Dermis microvascular lymphatic vessel endothelial cell (primary cell): ENCODE data around the gene WNT3A. TPM values are rescaled to one million over a fixed set of nuclear protein-coding genes. Genes with fewer than 3 reads are reported as not detected.

Experiments used
- DNase-seq, 2 donors: peaks; one replicate each; pipeline versions ENCODE4 v3.0.0 to v3.0.0-alpha.2; 2010; ENCODE audit warnings: low read depth in 2 of 2
- total RNA-seq: library from RNA; depleted of rRNA; stranded (reverse); fragments of >200 nt; gene quantifications from 2 replicates; pipeline ENCODE4 v1.2.1, GENCODE V29; 2014

The WNT3A gene
- total RNA-seq, 1 donor from 2014 or later: not detected

DNA sequence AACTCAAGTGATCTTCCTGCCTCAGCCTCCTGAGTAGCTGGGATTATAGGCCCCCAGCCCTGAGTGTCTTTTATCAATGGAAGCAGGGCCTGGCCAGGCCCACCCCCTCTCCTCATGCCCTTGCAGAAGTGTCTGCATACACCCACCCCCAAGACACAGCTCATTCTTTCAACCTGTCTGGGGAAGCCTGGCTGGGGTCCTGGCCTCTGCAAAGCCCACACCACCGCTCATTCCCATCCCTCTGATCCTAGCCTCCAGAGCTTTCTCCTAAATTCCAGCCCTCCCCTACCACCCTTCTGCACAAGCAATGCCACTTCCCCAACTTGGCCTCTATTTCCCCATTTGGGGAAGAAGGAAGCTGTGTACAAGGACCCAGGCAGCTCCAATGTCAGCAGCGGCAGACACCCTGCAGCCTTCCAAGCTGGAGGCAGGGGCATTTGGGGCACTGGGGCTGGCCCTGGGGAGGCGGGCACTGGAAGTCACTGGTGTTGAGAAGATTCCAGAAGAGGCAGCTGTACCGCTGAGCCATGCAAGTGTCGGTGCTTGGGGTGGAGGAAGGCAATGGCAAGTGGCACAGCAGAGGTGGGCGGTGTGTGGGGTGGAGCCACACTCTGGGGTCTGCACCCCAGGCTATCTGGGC lies 42.0 kb downstream of the WNT3A start:
- DNase-seq: no peak

DNA sequence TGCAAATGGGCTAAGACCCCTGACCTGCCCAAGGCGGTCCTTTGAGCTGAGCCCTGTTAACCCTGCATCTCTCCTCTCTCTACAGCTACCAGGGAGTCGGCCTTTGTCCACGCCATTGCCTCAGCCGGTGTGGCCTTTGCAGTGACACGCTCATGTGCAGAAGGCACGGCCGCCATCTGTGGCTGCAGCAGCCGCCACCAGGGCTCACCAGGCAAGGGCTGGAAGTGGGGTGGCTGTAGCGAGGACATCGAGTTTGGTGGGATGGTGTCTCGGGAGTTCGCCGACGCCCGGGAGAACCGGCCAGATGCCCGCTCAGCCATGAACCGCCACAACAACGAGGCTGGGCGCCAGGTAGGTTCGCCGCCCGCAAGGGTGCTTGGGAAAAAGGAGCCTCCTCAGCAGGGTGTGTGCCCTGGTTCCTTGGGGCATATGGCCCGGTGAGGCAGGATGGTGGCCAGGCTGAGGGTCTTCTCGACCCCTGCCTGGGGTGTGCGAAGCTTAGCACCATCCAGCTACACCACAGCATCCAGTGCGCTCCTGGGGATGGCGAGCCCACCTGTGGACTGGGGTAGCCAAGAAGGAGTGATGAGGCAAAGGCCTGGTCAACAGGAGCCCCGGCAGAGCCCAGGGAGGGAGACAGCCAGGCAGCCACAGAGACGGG lies 43.9 kb downstream of the WNT3A start:
- no peak for DNase-seq

DNA sequence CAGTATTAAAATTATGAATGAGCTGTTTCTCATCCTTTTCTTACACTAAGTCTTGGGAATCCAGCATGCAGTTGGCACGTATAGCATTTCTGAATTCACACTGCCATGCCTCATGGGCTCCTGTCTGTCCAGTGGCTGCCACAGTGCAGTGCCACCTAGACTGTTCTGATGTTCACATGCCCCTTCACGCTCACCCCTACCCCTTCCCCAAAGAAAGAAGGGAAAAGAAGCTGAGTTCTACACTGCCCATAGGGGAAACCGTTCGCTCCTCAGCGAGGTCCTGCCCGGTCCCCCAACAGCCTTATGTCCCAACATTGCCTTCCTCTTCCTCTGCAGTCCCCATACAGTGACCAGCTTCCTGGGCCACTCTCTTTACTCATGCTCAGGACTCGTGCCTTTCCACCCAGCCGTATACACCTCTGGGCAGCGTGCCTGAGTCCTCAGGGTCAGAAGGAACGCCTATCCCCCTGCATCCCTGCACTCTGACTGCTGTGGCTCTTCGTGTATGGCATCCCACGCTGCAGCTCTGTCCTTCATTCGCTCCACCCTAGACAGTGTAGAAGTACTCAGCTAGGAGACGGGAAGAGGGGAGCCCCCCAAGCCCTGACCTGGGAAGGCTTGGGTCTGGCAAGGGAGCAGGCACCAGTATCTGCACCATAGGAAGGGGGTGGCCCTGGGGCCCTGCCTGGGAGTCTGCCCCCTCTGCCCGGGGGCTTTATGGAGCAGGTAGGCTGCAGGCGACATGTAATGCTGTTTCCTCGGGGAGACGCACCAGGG lies 51.6 kb downstream of the WNT3A start:
- DNase-seq: no peak

DNA sequence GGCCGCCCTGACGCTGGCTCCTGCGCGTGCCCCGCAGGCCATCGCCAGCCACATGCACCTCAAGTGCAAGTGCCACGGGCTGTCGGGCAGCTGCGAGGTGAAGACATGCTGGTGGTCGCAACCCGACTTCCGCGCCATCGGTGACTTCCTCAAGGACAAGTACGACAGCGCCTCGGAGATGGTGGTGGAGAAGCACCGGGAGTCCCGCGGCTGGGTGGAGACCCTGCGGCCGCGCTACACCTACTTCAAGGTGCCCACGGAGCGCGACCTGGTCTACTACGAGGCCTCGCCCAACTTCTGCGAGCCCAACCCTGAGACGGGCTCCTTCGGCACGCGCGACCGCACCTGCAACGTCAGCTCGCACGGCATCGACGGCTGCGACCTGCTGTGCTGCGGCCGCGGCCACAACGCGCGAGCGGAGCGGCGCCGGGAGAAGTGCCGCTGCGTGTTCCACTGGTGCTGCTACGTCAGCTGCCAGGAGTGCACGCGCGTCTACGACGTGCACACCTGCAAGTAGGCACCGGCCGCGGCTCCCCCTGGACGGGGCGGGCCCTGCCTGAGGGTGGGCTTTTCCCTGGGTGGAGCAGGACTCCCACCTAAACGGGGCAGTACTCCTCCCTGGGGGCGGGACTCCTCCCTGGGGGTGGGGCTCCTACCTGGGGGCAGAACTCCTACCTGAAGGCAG lies 52.3 kb downstream of the WNT3A start:
- no peak for DNase-seq

DNA sequence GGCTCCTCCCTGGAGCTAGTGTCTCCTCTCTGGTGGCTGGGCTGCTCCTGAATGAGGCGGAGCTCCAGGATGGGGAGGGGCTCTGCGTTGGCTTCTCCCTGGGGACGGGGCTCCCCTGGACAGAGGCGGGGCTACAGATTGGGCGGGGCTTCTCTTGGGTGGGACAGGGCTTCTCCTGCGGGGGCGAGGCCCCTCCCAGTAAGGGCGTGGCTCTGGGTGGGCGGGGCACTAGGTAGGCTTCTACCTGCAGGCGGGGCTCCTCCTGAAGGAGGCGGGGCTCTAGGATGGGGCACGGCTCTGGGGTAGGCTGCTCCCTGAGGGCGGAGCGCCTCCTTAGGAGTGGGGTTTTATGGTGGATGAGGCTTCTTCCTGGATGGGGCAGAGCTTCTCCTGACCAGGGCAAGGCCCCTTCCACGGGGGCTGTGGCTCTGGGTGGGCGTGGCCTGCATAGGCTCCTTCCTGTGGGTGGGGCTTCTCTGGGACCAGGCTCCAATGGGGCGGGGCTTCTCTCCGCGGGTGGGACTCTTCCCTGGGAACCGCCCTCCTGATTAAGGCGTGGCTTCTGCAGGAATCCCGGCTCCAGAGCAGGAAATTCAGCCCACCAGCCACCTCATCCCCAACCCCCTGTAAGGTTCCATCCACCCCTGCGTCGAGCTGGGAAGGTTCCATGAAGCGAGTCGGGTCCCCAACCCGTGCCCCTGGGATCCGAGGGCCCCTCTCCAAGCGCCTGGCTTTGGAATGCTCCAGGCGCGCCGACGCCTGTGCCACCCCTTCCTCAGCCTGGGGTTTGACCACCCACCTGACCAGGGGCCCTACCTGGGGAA lies 53.0 kb downstream of the WNT3A start:
- DNase-seq: peak in 1 of 2 donors; percentile 36

DNA sequence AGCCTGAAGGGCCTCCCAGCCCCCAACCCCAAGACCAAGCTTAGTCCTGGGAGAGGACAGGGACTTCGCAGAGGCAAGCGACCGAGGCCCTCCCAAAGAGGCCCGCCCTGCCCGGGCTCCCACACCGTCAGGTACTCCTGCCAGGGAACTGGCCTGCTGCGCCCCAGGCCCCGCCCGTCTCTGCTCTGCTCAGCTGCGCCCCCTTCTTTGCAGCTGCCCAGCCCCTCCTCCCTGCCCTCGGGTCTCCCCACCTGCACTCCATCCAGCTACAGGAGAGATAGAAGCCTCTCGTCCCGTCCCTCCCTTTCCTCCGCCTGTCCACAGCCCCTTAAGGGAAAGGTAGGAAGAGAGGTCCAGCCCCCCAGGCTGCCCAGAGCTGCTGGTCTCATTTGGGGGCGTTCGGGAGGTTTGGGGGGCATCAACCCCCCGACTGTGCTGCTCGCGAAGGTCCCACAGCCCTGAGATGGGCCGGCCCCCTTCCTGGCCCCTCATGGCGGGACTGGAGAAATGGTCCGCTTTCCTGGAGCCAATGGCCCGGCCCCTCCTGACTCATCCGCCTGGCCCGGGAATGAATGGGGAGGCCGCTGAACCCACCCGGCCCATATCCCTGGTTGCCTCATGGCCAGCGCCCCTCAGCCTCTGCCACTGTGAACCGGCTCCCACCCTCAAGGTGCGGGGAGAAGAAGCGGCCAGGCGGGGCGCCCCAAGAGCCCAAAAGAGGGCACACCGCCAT lies 53.8 kb downstream of the WNT3A start:
- peak in 1 of 2 donors; percentile 25 for DNase-seq

DNA sequence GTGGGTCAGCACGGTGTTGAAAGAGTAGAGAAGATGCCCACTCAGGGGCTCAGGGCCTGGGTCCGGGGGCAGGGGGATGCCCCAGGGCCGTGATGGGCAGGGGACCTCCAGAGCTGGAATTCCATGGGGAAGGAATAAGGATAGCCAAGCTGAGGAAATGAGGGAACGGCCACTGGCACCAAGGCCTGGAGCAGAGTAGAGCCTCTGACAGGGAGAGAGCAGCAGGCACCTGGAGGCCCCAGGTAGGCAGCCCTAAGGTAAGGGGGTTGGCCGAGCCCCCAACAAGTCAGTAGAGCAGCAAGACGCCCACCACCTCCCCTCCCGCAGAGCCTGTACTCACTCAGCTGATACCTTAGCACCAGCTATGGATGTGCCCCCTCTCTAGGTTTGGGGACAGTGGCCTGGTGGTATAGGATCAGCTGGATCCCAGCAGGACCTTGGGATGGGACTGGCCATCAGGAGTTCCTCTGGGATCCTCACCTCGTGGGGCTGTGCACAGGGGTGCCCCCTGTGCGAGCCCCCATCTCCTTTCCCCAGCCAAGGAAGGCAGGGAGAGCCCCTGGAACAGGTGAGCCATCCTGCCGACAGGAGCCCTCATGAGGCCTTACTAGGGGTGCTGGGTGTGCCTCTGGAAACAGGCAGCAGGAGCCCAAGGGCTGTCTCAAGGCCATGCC lies 54.8 kb downstream of the WNT3A start:
- no peak for DNase-seq

DNA sequence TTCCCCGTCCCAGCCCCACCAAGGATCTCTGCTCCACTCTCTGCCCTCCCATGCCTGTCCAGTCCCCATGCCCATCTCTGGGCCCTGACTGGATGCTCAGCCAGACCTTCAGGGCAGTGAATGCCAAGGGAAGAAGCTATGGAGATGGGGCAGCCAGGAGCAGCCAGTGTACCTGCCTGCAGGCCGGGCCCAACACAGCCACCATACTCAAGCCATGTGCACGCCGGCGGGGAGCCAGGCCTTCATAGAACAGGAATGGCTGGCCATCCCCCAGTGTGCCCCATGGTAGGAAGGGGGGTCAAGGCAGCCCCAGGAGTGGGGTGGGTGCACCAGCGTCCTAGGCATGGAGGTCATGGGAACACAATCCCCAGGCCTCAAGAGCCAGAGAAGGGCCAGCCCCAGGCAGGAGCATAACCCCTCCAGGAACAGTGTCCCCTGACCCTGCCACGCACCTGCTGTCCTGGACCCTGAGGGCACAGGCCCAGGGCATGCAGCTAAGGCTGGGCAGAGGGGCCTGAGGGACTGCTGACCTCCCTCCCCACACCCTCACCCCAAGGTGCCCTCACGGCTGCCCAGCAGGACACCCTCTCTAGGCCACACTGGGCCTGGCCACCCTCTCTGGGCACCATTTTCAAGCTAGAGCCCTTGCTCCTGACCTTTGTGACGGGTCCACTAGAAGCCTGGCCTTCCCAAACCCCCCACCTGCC lies 55.4 kb downstream of the WNT3A start:
- no peak for DNase-seq

DNA sequence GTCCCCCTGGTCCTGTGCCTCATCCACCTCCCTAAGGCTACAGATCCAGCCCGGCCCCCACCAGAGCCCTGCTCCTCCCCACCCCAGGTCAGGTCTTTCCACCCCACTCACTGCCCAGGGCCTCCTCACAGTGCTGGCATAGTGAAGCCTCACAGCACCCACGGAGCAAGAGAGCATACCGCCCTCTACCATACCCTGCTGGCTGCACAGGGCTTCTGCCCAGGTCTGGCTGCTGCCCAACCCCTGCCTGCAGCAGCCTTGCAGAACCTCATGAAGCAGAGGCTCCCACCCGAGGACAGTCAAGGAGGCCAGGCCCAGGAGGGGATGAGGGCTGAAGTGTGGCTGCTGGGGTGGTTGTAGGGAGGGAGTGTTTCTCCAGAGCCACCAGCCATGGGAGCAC lies 56.0 kb downstream of the WNT3A start:
- no peak for DNase-seq

DNA sequence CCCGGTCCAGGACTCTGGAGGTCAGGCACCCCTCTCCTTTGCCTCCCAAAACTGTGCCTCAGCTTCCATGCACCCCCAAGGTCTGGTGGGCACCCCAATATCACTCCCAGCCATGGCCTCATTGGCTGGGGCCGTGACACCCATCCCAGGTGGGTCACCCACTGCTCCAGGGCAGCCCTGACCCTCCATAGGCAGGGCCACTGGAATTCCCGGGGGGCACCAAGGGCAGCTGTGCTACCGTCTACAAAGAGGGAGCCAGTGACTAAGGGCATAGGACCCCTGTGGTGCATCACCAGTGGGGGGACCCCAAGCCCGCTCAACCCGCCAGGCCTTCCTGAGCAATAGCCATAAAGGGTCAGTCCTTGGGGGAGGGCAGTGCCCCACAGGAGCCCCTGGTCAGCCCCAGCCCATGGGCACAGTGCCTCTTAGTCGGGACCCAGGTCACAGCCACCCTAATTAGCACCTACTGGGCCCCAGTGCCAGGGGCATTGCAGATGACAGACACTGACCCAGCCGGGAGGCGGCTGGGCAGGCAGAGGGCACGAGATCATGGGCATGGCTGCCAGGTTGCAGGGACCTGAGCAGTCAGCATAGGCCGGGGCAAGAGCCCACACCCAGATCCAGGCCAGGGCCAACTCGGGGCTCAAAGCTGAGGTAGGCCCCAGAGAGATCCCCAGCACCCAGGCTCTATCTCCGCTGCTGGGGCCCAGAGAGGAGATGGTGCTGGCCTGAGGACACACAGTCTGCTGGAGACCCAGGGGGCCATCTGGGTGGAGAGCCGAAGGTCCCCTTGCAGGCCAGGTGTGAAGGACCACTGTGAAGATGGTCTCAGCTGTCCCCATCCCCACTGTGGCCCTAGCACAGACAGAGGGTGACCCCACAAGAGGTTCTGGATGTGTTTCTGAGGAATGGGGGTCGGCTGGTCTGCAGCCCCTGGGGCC lies 56.7 kb downstream of the WNT3A start:
- no peak for DNase-seq

DNA sequence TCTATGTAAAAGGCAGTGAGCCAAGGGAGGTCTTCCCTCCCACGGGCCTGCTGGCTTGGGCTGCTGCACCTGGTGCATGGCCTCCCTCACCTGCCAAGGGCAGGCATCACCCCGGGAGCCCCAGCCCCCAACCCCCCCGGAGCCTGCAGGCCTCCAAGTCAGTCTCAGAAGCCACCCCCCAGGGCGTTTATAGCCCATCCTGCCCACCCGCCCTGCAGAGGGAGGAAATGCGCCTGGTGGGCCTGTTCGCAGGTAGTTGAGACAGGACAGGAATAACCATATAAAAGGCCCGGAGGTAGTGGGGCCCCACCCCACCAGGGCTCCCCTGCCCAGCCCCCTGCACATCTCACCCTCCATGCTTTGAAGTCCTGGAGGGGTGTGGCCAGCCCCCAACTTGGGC lies 57.5 kb downstream of the WNT3A start:
- DNase-seq: no peak

DNA sequence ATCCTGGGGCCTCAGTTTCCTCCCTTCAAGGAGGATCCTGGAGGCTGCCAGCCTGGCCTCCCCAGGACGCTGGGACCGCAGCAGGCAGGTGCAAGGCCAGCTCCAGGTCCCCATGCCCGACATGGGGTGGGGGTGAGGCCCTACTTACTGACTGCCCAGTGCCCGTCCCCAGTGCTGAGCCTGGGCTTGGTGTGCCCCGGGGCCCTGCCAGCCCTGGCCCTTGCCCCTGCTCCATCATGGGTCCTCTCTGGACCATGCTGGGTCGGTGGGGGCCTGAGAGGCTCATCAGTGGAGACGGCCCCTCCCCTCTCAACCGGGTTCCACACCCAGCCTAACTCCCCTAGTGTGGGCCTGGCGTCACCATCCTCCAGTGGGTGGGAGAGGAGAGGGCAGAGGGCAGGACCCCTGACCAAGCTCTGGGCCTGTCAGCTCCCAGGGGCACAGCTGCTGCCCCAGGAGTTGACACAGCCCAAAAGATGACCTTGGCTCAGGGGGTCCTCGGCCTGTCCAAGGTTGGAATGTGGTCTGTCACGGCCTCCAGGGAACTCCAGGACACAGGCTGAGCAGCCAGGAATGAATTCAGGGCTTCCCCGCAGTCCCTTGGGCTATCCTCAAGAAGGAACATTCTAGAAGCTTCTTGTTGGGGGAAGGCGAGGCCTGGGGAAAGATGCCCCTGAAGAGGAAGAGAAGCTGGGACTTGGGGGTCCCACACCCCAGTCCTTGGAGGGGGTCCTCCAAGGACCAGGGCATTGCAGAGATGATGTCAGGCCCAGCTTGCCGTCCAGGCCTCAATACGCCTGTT lies 58.1 kb downstream of the WNT3A start:
- DNase-seq: no peak

DNA sequence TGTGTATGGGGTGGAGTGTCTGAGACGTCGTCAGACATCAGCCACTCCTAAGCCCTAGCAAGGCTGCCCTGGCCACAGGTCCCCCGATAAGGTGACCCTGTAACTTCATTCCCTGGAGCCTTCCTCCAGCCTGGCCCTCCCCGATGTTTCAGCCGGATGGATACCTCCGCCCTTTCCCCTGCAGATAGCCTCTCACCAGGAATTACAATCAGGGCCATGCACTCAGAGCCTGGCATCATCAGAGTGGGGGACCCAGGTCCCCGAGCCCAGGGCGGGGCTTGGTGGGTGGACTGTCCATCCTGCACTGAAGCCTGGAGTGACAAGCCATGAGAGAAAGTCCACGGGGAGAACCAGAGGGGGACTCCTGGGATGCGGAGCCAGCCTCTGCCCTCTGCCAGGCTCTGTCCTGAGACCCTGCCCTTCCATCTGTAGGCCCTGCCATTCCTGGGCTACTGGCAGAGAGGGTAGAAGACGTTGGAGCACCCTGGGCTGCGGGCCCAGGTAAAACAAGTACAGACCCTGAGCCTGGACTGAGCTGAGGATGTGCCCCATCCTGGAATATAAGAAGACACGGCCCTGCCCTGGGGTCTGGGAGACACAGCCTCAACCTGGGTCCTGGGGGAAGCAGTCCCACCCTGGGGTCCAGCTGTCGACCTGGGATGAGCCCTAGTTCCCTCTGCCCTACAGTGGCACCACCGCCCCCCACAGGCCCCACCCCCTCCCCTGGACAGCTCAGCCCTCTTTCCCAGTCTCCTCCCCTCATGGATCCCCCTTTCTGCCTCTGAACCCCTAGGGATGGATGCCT lies 58.9 kb downstream of the WNT3A start:
- no peak for DNase-seq

DNA sequence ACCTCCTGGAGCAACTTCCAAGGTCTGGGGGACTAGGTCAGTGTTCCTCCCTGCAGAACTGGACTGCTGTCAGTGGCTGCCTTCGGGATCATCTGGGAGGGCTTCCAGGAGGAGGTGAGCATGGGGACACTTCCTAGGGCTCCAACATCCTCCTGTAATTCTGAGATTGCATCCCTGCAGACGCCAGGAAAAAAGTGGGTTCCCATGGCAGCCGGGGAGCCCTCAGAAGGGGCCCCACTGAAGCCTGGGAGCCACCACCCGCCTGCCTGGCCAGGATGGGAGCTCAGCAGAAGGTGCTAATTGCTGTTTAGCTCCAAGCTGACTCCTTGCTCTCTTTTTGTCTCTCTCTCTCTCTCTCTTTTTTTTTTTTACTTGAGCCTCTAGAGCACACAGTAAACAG lies 59.6 kb downstream of the WNT3A start:
- DNase-seq: no peak

DNA sequence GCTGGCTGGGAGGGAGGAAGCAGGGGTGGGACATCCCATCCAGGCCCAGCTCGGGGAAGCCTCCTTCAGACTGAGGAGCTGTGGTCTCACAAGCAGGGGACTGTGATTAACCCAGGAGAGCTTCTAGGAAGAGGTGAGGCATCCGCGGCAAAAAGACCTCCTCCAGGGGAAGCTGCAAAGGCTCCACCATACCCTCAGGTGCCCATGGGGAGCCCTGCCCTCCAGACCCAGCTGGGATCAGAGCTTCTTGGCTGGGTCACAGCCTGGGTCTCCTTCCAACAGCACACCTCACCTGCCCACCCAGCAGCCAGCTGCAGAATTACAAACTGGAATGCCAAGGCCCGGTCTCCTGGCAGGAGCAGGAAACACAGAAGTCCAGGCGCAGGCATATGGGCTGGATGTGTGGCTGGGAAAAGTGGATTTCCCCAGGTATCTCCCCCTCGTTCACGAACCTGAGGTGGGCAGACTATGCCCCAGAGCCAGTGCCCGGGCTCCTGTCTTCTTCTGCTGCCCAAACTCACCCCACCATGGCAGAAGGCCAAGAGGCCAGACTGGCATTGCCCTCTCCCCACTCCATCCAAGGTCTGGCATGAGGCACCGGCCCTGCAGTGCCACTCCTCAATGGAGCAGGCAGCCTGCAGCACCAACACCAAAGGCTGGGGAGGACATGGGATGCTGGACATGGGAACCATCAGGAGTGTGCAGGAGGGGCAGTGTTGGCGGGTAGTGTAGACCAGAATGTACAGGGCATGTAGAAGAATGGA lies 60.3 kb downstream of the WNT3A start:
- no peak for DNase-seq

DNA sequence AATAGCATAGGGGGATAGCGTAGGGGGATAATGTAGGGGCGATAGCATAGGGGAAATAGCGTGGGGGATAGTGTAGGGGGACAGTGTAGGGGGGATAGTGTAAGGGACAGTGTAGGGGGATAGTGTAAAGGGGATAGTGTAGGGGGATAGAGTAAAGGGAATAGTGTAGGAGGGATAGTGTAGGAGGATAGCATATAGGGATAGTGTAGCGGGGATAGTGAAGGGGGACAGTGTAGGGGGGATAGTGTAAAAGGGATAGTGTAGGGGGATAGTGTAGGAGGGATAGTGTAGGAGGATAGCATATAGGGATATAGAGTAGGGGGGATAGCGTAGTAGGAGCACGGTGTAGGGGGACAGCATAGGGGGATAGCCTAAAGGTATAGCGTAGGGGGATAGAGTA lies 61.6 kb downstream of the WNT3A start:
- DNase-seq: no peak
